PC-3 (cell line): ENCODE data around the gene PCARE.

Experiments
- EZH2 ChIP-seq: fragments of 300-600 bp; sonication (generic); IDR thresholded peaks from one replicate; pipeline ENCODE4 v1.6.1; 2017; ENCODE audit warnings: antibody characterized with exemption, mild to moderate bottlenecking, low read length; ENCODE audit not compliant: unreplicated experiment
- TF ChIP-seq, protein P1 (sequence below): fragments of 300-600 bp; sonication (generic); conservative IDR thresholded peaks from 2 replicates; pipeline ENCODE4 v1.5.1; 2017; ENCODE audit warnings: antibody characterized with exemption, low read depth, mild to moderate bottlenecking, low read length

DNA sequence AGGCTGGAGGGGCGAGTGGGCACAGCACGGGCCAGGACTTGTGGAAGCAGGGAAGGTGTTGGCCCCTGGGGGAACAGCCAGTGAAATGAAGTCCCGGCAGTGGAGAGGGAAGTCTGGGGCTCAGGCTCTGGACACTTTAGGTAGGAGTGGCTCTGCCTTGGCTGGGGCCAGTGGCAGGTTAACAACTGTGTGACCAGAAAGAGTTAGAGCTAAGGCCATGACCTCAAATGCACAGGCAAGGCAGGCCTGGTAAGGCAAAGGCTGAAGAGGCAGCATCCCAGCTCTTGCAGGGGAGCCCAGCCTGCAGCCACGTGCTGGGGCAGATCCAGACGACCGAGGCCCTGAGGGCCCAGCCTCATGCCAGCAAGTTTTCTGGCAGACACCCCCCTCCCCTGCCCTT is 21.5 kb downstream of the PCARE start:
- TF ChIP-seq, protein P1, sequence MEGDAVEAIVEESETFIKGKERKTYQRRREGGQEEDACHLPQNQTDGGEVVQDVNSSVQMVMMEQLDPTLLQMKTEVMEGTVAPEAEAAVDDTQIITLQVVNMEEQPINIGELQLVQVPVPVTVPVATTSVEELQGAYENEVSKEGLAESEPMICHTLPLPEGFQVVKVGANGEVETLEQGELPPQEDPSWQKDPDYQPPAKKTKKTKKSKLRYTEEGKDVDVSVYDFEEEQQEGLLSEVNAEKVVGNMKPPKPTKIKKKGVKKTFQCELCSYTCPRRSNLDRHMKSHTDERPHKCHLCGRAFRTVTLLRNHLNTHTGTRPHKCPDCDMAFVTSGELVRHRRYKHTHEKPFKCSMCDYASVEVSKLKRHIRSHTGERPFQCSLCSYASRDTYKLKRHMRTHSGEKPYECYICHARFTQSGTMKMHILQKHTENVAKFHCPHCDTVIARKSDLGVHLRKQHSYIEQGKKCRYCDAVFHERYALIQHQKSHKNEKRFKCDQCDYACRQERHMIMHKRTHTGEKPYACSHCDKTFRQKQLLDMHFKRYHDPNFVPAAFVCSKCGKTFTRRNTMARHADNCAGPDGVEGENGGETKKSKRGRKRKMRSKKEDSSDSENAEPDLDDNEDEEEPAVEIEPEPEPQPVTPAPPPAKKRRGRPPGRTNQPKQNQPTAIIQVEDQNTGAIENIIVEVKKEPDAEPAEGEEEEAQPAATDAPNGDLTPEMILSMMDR, result no peak
- no peak for TF ChIP-seq EZH2
